HT-29 (cell line): ENCODE measurements around the gene ARL8B. TPM values are rescaled to one million over a fixed set of nuclear protein-coding genes. Genes with fewer than 3 reads are reported as not detected.

Experiments
- DNase-seq: peaks from one replicate; pipeline ENCODE4 v3.0.0-alpha.2; 2015; ENCODE audit warnings: low spot score
- small RNA-seq: library from RNA; depleted of rRNA; stranded (forward); fragments of <200 nt; gene quantifications from one replicate; pipeline ENCODE3, GENCODE V24; 2014
- total RNA-seq: library from RNA; depleted of rRNA; stranded (reverse); fragments of >200 nt; shearing (Covaris generic); gene quantifications from 2 replicates; pipeline ENCODE4 v1.2.3, GENCODE V29; 2014; rRNA removed

The ARL8B gene
- total RNA-seq, 1 experiment from 2014 or later, result 17.5 TPM

DNA sequence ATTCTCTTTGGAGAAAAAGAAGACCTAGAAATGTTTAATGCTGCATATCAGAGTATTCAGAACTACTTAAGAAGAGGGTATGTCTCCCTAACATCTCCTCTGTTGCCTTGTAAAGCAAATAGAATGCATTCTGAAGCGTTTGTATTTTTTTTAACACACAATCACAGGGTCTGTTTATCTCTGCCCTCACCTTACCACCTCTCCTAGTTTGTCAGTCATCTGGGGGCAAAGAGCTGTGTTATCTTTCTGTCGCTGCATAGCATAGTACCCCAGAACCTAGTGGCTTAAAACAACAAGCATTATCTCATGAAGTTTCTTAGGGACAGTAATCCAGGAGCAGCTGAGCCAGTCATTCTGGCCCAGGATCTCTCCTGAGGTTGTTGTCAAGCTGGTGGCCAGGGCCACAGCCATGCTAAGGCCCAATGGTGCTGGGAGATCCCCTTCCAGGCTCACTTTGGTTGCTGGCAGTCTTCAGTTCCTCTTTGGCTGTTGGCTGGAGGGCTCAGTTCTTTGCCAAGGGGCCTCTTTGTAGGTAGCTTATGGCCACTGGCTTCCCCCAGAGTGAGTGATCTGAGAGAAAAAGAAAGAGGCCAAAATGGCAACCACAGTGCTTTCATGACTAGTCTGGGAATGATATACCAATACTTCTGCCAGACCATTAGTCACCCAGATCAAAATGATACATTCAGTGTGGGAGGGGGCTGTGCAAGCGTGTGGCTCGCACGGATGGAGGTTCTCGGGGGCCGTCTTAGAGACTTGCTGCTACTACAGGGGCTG lies 83.3 kb downstream of the ARL8B start:
- DNase-seq, result no peak

DNA sequence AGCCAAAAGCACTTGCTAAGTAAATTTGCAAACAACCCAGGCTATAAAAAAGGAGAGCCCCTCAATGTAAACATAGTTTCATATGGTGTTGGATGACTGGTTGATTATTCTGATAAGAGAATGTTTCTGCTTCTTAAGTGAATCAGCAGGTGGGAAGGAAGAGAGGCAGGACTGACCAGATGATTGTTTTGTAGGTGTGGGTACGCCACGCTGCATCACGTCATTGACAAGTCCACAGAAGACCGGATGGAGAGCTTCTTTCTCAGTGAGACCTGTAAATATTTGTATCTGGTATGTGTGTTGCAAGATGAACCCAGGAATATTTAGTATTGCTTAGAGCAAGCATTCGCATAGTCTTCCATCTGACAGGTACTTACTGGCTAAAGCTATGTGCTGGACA lies 88.8 kb downstream of the ARL8B start:
- no peak for DNase-seq

- no peak for DNase-seq
These were observed 90.8 kb downstream of the ARL8B start for GRCh38 chr3:5212628-5213573.

DNA sequence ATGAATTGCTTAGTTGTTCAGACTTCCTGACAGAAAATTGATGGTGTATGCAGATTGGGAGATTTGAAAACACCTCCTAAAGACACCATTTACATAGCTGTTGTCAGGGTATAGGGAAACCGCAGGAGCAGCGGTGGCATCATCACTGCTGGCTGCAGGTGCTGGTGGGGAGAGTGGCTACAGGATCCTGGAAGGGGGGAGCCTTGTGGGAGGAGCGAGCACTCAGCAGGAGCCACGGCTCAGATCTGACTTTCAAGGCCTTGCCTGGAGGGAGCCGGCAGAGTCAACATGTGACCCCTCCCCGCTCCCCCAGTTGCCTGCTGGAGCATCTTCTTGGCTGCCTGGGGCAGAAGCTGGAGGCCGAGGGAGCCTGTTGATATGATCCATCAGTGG lies 91.5 kb downstream of the ARL8B start:
- DNase-seq, result no peak

GRCh38 chr3:5214352-5214751 lies 92.3 kb downstream of the ARL8B start:
- no peak for DNase-seq

GRCh38 chr3:5217824-5218595 lies 95.9 kb downstream of the ARL8B start:
- DNase-seq, result no peak

DNA sequence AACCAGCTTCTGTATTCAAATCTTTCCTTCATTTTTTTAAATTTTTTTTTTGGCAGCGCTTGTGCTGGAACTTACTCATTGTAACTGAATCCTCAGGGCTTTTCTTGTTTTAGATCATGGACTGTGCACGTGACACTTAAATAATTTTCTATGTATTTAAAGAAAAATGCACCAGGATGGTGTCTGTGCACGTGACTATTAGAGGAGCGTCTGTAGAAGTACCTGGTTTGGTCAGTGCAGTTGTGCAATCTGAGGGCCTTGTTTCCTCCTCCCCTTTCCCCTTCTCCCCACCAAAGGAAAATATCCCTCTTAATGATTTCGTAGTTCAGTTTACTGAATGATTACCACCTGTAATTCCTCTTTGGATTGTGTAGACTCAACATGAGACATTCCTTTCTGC lies 96.7 kb downstream of the ARL8B start:
- no peak for DNase-seq

- no peak for DNase-seq
These were observed 97.1 kb downstream of the ARL8B start for GRCh38 chr3:5219216-5219615.

- DNase-seq, result no peak
These were observed 98.1 kb downstream of the ARL8B start for GRCh38 chr3:5220193-5220592.

- no peak for DNase-seq
These were observed 98.8 kb downstream of the ARL8B start for GRCh38 chr3:5220667-5221431.

GRCh38 chr3:5221701-5222100 lies 99.6 kb downstream of the ARL8B start:
- no peak for DNase-seq

DNA sequence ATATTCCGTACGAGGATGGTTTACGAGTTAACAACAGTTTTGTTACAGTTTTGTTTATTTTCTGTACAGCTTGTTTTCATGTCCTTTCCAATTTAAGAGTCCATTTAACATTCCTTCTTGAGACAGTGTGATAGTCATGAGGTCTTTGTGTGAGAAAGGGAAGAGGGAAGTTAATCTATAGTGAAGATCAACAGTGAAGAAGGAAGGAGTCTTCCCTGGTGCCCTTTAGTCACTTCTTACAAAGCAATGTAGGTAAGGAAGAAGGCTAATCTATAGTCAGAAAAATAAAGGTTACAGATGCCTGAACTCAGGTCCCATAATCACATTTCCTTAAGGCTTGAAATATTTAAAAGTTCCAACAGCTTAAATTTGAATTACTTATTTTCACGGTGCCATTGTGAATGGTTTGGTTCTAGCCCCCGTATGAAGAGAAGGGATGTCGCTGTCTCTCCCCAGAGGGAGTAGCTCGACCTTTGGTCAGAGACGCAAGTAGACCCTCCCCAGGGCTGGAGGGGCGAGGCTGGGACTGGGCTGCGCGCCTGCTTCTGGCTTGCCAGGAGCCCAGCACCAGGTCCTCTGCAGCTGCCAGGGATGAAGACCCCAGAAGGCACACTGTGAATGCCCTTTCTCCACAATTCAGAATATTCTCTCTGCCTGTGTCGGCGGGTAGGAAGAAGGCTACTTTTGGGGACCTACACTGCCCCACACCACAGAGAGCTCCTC lies 100.4 kb downstream of the ARL8B start:
- DNase-seq, result no peak

DNA sequence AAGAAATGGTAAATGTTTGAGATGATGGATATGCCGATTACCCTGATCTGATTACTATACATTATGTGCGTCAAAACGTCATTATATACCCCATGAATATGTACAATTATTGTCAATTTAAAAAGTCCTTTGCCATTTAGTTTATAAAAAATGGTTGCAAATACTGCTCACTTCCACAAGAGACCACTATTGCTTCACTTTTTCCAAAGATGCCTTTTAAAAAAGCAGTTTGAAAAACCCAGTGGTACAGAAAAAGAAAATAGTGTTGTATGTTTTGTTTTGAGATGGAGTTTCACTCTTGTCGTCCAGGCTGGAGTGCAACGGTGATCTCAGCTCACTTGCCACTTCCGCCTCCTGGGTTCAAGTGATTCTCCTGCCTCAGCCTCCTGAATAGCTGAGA lies 104.7 kb downstream of the ARL8B start:
- DNase-seq, result no peak

DNA sequence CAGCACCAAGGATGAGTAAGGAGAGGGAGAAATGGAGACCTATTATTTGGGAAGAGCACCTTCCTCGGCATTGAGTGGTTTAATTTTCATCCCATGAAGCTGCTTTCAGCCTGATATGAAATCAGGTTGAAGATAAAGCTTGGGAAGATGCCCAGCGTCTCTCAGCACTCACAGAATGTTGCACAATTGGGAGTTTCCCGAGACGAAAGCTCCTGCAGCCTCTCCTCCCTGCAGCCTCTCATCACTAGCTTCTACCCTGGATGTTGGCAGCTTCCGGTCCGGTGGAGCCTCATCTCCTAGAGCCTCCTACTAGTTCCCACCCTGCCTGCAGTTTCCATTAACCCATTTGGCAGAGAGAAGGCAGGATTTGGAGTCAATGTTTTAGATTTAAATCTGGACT lies 105.7 kb downstream of the ARL8B start:
- DNase-seq, result no peak

GRCh38 chr3:5229414-5229813 lies 107.3 kb downstream of the ARL8B start:
- no peak for DNase-seq

Small RNA genes lying within 50 kb of the gene (small RNA-seq; reads per million reads assigned to genes)
- gene AC090955.1 (not detected), gene RF00019 (not detected)

Other genes with a start within 250 kb of the ARL8B start
- 22.1 and 26.1 TPM in 2 replicates for gene BHLHE40, start 142.9 kb upstream of the ARL8B start, total RNA-seq
- gene EDEM1, start 65.4 kb downstream of the ARL8B start, total RNA-seq, result 35.8 and 36.0 TPM in 2 replicates